IMR-90 (cell line): ENCODE results near the gene RUNX1. TPM values are rescaled to one million over a fixed set of nuclear protein-coding genes. Genes with fewer than 3 reads are reported as not detected.

ENCODE experiments used
- ATAC-seq: fragments of 200-7000 bp; cut with Tn5 transposase; 2 replicates; pipeline ENCODE4 v1.9.1; 2020; ENCODE audit warnings: low read depth, mild to moderate bottlenecking, moderate library complexity
- BruUV-seq: library from RNA; stranded (reverse); fragments of 400-500 nt; replicated peaks from 2 replicates; lab custom pipeline; 2021; lab: Mats Ljungman, UMichigan
- CTCF ChIA-PET: fragments of 300-600 bp; formaldehyde crosslinking; extraction: SDS; loops from one replicate; lab custom pipeline; 2021; ENCODE audit warnings: antibody characterized with exemption; lab: Yijun Ruan, JAX
- POLR2A ChIA-PET: fragments of 300-600 bp; sonication (Branson Sonifier 250); formaldehyde crosslinking; loops from one replicate; lab custom pipeline; 2022; ENCODE audit warnings: antibody characterized with exemption; ENCODE audit not compliant: unreplicated experiment; lab: Charles Lee
- DNase-seq: peaks from one replicate; pipeline ENCODE4 v3.0.0; 2013
- H2AFZ ChIP-seq: replicated peaks from 2 replicates; pipeline ENCODE3; 2013; ENCODE audit warnings: low read length, mild to moderate bottlenecking; ENCODE audit not compliant: poor library complexity
- H2AK5ac ChIP-seq: 2 replicates; pipeline ENCODE4 v1.6.1; 2013; ENCODE audit warnings: low read depth, low read length, inconsistent platforms
- H2AK9ac ChIP-seq: replicated peaks from 2 replicates; pipeline ENCODE3; 2013; ENCODE audit warnings: mild to moderate bottlenecking, low read depth, low read length, moderate library complexity; ENCODE audit not compliant: poor library complexity
- H2BK120ac ChIP-seq: 2 replicates; pipeline ENCODE4 v1.6.1; 2013; ENCODE audit warnings: low read depth, low read length, inconsistent platforms
- H2BK15ac ChIP-seq: 3 replicates; pipeline ENCODE4 v1.6.1; 2013; ENCODE audit warnings: low read depth, low read length, inconsistent platforms
- H2BK20ac ChIP-seq: 2 replicates; pipeline ENCODE4 v1.6.1; 2013; ENCODE audit warnings: low read depth, mild to moderate bottlenecking, inconsistent platforms, low read length, moderate library complexity
- H2BK5ac ChIP-seq: 2 replicates; pipeline ENCODE4 v1.6.1; 2013; ENCODE audit warnings: mild to moderate bottlenecking, low read depth, low read length, inconsistent platforms; ENCODE audit not compliant: poor library complexity, severe bottlenecking
- H3K14ac ChIP-seq: replicated peaks from 2 replicates; pipeline ENCODE4 v1.6.1; 2013; ENCODE audit warnings: low read depth, low read length, inconsistent platforms
- H3K18ac ChIP-seq: 2 replicates; pipeline ENCODE4 v1.6.1; 2013; ENCODE audit warnings: low read depth, low read length, control low read depth
- H3K23ac ChIP-seq: 2 replicates; pipeline ENCODE4 v1.6.1; 2013; ENCODE audit warnings: low read depth, low read length, inconsistent platforms
- H3K27ac ChIP-seq: 2 replicates; pipeline ENCODE4 v1.5.1; 2013; ENCODE audit warnings: mild to moderate bottlenecking, control low read depth, low read length; ENCODE audit not compliant: insufficient read depth
- H3K27me3 ChIP-seq: 2 replicates; pipeline ENCODE4 v1.6.1; 2013; ENCODE audit warnings: low read length; ENCODE audit not compliant: control insufficient read depth, insufficient read depth
- H3K36me3 ChIP-seq: 2 replicates; pipeline ENCODE4 v1.6.1; 2013; ENCODE audit warnings: low read length, mixed read lengths; ENCODE audit not compliant: control insufficient read depth, insufficient read depth
- H3K4ac ChIP-seq: 2 replicates; pipeline ENCODE4 v1.6.1; 2013; ENCODE audit warnings: low read depth, low read length, inconsistent platforms
- H3K4me1 ChIP-seq: 2 replicates; pipeline ENCODE4 v1.6.1; 2013; ENCODE audit warnings: low read length, mixed read lengths; ENCODE audit not compliant: control insufficient read depth, insufficient read depth
- H3K4me2 ChIP-seq: 2 replicates; pipeline ENCODE4 v1.6.1; 2013; ENCODE audit warnings: low read depth, mild to moderate bottlenecking, control low read depth, low read length, moderate library complexity
- H3K4me3 ChIP-seq: 2 replicates; pipeline ENCODE4 v1.5.1; 2013; ENCODE audit warnings: low read depth, mild to moderate bottlenecking, control low read depth, low read length, moderate library complexity; ENCODE audit not compliant: insufficient read depth
- H3K56ac ChIP-seq: 2 replicates; pipeline ENCODE4 v1.6.1; 2013; ENCODE audit warnings: low read length, inconsistent platforms; ENCODE audit not compliant: insufficient read depth; ENCODE audit errors: extremely low read depth
- H3K79me1 ChIP-seq, 2 experiments: 2 replicates each; pipeline ENCODE4 v1.6.1; 2013; ENCODE audit warnings: low read length in 2 of 2, inconsistent platforms in 1 of 2, low read depth in 1 of 2
- H3K9ac ChIP-seq: 2 replicates; pipeline ENCODE4 v1.6.1; 2013; ENCODE audit warnings: low read depth, low read length, control low read depth
- H3K9me1 ChIP-seq: 2 replicates; pipeline ENCODE4 v1.6.1; 2013; ENCODE audit warnings: low read length, inconsistent platforms; ENCODE audit not compliant: insufficient read depth
- H3K9me3 ChIP-seq: 2 replicates; pipeline ENCODE4 v1.6.1; 2013; ENCODE audit warnings: low read length; ENCODE audit not compliant: control insufficient read depth, insufficient read depth
- H4K20me1 ChIP-seq: 2 replicates; pipeline ENCODE4 v1.6.1; 2013; ENCODE audit warnings: low read length, inconsistent platforms; ENCODE audit not compliant: insufficient read depth
- H4K5ac ChIP-seq: 2 replicates; pipeline ENCODE4 v1.6.1; 2013; ENCODE audit warnings: mild to moderate bottlenecking, low read depth, low read length, control low read depth
- H4K8ac ChIP-seq, 2 experiments: 2 replicates each; pipeline ENCODE4 v1.6.1; 2013; ENCODE audit warnings: low read depth in 2 of 2, low read length in 2 of 2, control low read depth in 1 of 2, inconsistent platforms in 1 of 2
- H4K91ac ChIP-seq: 2 replicates; pipeline ENCODE4 v1.6.1; 2013; ENCODE audit warnings: low read depth, low read length, inconsistent platforms; ENCODE audit not compliant: insufficient read depth
- CTCF ChIP-seq: conservative IDR thresholded peaks from 2 replicates; pipeline ENCODE4 v1.5.1; 2012; ENCODE audit warnings: mild to moderate bottlenecking, low read depth, low read length, improper control_type of control experiment
- FOS ChIP-seq: fragments of 150-350 bp; IDR thresholded peaks from 2 replicates; pipeline ENCODE4 v1.6.1; 2016; ENCODE audit warnings: low read depth, low read length
- MAFK ChIP-seq: IDR thresholded peaks from 2 replicates; pipeline ENCODE4 v1.6.1; 2012; ENCODE audit warnings: low read depth, low read length, improper control_type of control experiment
- MAZ ChIP-seq: IDR thresholded peaks from 2 replicates; pipeline ENCODE4 v1.6.1; 2012; ENCODE audit warnings: low read depth, mild to moderate bottlenecking, low read length, improper control_type of control experiment, moderate library complexity, borderline replicate concordance
- POLR2A ChIP-seq: IDR thresholded peaks from 2 replicates; pipeline ENCODE4 v1.6.1; 2012; ENCODE audit warnings: mild to moderate bottlenecking, low read depth, low read length
- dilution Hi-C: fragments of 300-500 bp; cut with HindIII; formaldehyde crosslinking; loops from one replicate; pipeline ENCODE4 v1.14.3; 2018; ENCODE audit warnings: low sequenced_read_pairs; ENCODE audit not compliant: unreplicated experiment
- in situ Hi-C: fragments of 300-500 bp; cut with MboI; formaldehyde crosslinking; loops from 3 replicates; pipeline ENCODE4 v1.14.3; 2019; ENCODE audit warnings: low sequenced_read_pairs, inconsistent platforms, mixed read lengths
- intact Hi-C: fragments of 100-400 bp; cut with micrococcal nuclease; formaldehyde crosslinking; loops from 2 replicates; pipeline ENCODE4 v1.10.0; 2022
- polyA plus RNA-seq, 3 experiments: library from polyadenylated mRNA; depleted of rRNA; stranded (reverse); fragments of >200 nt; gene quantifications; 2 replicates each; pipeline ENCODE4 v1.2.3, GENCODE V29; 2012; ENCODE audit warnings: low replicate concordance in 1 of 3
- total RNA-seq: library from RNA; depleted of rRNA; stranded (reverse); fragments of >200 nt; gene quantifications from 2 replicates; pipeline ENCODE4 v1.2.3, GENCODE V29; 2012

Gene RUNX1
- total and polyA plus RNA-seq, 2 of the 4 experiments (the other 2 are of a cell fraction), result 34.5 to 56.5 TPM

- CTCF ChIA-PET, result no interaction called here
These were observed 133.7 kb downstream of the RUNX1 start for GRCh38 chr21:34915364-34915841.

More at GRCh38 chr21:34915364-34915841, 133.7 kb downstream of the RUNX1 start:
- intact Hi-C loops, result loop anchor here (5.0 kb wide), 1 partner anchor 67 kb away; no protein-coding TSS in a partner anchor
- Histone ChIP-seq H3K23ac (peak overlapping the region; percentile 57; the same call in 1 of the 2 replicates), H3K4me2 (peak overlapping the region; percentile 26; the same call in 1 of the 2 replicates), H3K9me1 (peaks cover 24% of the 10 kb centered on the region), H2BK120ac (peak overlapping the region; percentile 100), H3K4ac (peak overlapping the region; percentile 96; the same call in 1 of the 2 replicates), H2BK5ac (peak overlapping the region; percentile 95), H4K8ac (peak overlapping the region in 1 of 2 experiments; percentile 50; a peak in 2 of 4 replicates), H2BK20ac (peak overlapping the region; percentile 58), H2AK9ac (no peak overlapping the region), H2AFZ (no peak overlapping the region), H3K9ac (no peak overlapping the region), H3K18ac (peak overlapping the region; percentile 86; the same call in 1 of the 2 replicates), H3K27me3 (no peaks in the 10 kb centered on the region), H3K4me1 (peaks cover 20% of the 10 kb centered on the region), H3K27ac (peak overlapping the region; percentile 77; the same call in 1 of the 2 replicates), H3K56ac (peak overlapping the region; percentile 77), H2BK15ac (peak overlapping the region; percentile 31; the same call in 1 of the 3 replicates), H4K91ac (peak overlapping the region; percentile 7; the same call in 1 of the 2 replicates), H4K5ac (no peak overlapping the region), H4K20me1 (no peaks in the 10 kb centered on the region), H3K4me3 (no peak overlapping the region), H3K9me3 (no peaks in the 10 kb centered on the region), H3K14ac (no peak overlapping the region), H3K79me1 (peaks cover 0 to 16% of the 10 kb centered on the region in 2 experiments; a peak in 2 of 4 replicates), H2AK5ac (peak overlapping the region; percentile 46; the same call in 1 of the 2 replicates), H3K36me3 (no peaks in the 10 kb centered on the region)
- dilution Hi-C loops, result no loop called here
- TF ChIP-seq POLR2A (no peak), MAZ (no peak), MAFK (peak; percentile 52; the same call in 1 of the 2 replicates), CTCF (no peak), FOS (peak; percentile 42; the same call in 1 of the 2 replicates)
- ATAC-seq (peak; percentile 75), DNase-seq (peak; percentile 65)
- no TSS peak for BruUV-seq
- in situ Hi-C loops, result loop anchor here (10.0 kb wide), 1 partner anchor 129 kb away; the partner anchor contains the start of gene RUNX1
- POLR2A ChIA-PET, result no interaction called here
